Stomach smooth muscle (tissue), 2 donors: ENCODE results near the gene CPSF7.

Source experiments
- H3K27ac ChIP-seq: one replicate; pipeline ENCODE4 v1.7.0; 2013; ENCODE audit warnings: mild to moderate bottlenecking, low read length, inconsistent platforms
- H3K27me3 ChIP-seq, 2 donors: one replicate each; pipeline ENCODE4 v1.7.0; 2013; ENCODE audit warnings: low read length in 2 of 2; ENCODE audit not compliant: insufficient read depth in 2 of 2, control insufficient read depth in 1 of 2
- H3K36me3 ChIP-seq, 2 donors: one replicate each; pipeline ENCODE4 v1.7.0; 2013; ENCODE audit warnings: low read length in 2 of 2; ENCODE audit not compliant: control insufficient read depth in 2 of 2, insufficient read depth in 2 of 2
- H3K4me1 ChIP-seq: one replicate; pipeline ENCODE4 v1.7.0; 2013; ENCODE audit warnings: low read length; ENCODE audit not compliant: control insufficient read depth, insufficient read depth
- H3K4me3 ChIP-seq, 2 donors: one replicate each; pipeline ENCODE4 v1.7.0; 2013; ENCODE audit warnings: low read length in 2 of 2
- H3K9ac ChIP-seq, 2 donors: one replicate each; pipeline ENCODE4 v1.7.0; 2013; ENCODE audit warnings: low read length in 2 of 2, mild to moderate bottlenecking in 1 of 2
- H3K9me3 ChIP-seq, 2 donors: one replicate each; pipeline ENCODE4 v1.7.0; 2013; ENCODE audit warnings: low read length in 2 of 2; ENCODE audit not compliant: control insufficient read depth in 2 of 2
- donor health status: healthy.
- donor health status: Pancreatic carcinoma.

The CPSF7 gene

DNA sequence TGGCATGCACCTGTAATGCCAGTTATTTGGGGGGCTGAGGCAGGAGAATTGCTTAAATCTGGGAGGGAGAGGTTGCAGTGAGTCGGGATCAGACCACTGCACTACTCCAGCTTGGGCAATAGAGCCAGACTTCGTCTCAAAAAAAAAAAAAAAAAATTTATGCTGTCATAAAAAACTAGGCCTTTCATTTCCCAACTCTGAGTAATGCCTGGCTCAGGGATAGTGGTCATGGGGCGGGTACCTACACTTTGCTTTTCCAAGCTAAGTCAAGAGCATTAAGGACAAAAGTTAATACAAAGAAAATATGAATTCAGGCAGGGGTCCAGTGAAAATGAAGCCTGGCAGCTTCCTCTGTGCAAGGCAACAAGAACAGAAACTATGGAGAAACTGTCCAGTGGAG is 16.3 kb downstream of the CPSF7 start:
- no peaks in the 10 kb centered on the region for H3K9me3 ChIP-seq
- H3K36me3 ChIP-seq = peaks cover 73 to 74% of the 10 kb centered on the region in 2 donors
- H3K27ac ChIP-seq = no peak overlapping the region
- H3K9ac ChIP-seq = no peak overlapping the region
- H3K4me3 ChIP-seq = no peak overlapping the region
- H3K4me1 ChIP-seq = no peaks in the 10 kb centered on the region
- no peaks in the 10 kb centered on the region for H3K27me3 ChIP-seq

- Histone ChIP-seq H3K27me3 (no peaks in the 10 kb centered on the region), H3K9me3 (no peaks in the 10 kb centered on the region), H3K4me3 (no peak overlapping the region), H3K9ac (no peak overlapping the region), H3K4me1 (no peaks in the 10 kb centered on the region), H3K36me3 (peaks cover 70 to 77% of the 10 kb centered on the region in 2 donors), H3K27ac (no peak overlapping the region)
These were observed 18.2 kb downstream of the CPSF7 start for GRCh38 chr11:61411589-61411988.

DNA sequence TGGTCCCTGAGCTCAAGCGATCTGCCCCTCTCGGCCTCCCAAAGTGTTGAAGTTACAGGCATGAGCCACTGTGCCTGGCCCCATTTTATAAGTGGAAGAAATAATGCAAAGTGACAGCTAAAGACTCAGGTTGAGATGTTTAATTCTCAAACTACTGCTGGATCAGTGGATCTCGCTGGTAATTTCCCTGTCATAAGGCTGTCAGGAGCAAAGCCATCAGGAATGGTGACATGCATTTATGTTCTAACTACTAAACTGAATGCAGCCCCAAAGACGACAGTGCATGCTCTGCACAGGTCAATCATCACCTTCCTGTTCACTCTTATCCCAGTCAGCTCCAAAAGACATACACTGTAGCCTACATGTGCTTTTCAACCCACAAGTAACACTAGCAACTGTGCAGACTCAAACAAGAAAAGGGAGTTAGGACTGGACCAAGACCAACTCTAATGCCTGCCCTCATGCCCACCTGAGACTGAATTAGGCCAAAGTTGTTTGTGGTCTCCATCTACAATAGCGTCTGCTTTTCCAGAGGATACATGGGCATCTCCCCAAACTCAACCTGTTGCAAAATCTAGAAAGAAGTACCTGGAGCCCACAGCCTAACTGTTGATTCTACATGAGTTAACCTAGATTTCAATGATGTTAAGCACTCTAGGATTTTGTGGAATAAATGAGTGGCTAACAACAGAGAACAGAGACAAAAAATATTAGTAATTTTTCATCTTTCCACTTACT is 22.6 kb downstream of the CPSF7 start:
- Histone ChIP-seq H3K27me3 (no peaks in the 10 kb centered on the region), H3K27ac (no peak overlapping the region), H3K36me3 (peaks cover 71 to 72% of the 10 kb centered on the region in 2 donors)

GRCh38 chr11:61406067-61406466 is 23.7 kb downstream of the CPSF7 start:
- Histone ChIP-seq H3K9me3 (no peaks in the 10 kb centered on the region), H3K9ac (no peak overlapping the region), H3K27ac (no peak overlapping the region), H3K27me3 (no peaks in the 10 kb centered on the region), H3K4me1 (no peaks in the 10 kb centered on the region), H3K36me3 (peaks cover 63 to 66% of the 10 kb centered on the region in 2 donors), H3K4me3 (no peak overlapping the region)

More for the DNA sequence above, 22.6 kb downstream of the CPSF7 start:
- no peaks in the 10 kb centered on the region for H3K9me3 ChIP-seq
- H3K9ac ChIP-seq = no peak overlapping the region
- H3K4me1 ChIP-seq = no peaks in the 10 kb centered on the region
- H3K4me3 ChIP-seq = no peak overlapping the region

- no peaks in the 10 kb centered on the region for H3K27me3 ChIP-seq
- H3K4me3 ChIP-seq = no peak overlapping the region
- H3K36me3 ChIP-seq = peaks cover 49 to 56% of the 10 kb centered on the region in 2 donors
- no peaks in the 10 kb centered on the region for H3K4me1 ChIP-seq
- no peak overlapping the region for H3K27ac ChIP-seq
- no peaks in the 10 kb centered on the region for H3K9me3 ChIP-seq
- H3K9ac ChIP-seq = no peak overlapping the region
These were observed 25.1 kb downstream of the CPSF7 start for GRCh38 chr11:61404641-61405040.

DNA sequence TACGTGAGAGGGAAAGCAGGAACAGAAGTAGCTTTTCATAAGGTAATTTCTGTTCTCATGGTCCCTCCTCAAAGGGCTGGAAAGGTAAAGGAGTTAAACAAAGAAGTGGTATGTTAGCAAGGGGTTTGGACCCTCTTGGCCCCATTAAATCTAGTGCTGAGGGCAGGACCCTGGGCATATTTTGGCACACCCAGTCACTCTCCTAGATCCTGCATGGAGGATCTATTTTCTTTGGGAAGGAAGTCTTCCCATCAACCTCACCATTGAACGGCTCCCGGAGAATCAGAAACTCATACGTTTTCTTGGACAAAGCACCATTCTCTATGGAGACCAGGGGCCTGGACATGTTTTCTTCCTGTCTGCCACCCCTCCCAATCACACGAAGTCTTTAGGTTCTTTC is 25.7 kb downstream of the CPSF7 start:
- no peak overlapping the region for H3K27ac ChIP-seq

GRCh38 chr11:61403658-61404057 is 26.1 kb downstream of the CPSF7 start:
- Histone ChIP-seq H3K9me3 (no peaks in the 10 kb centered on the region), H3K36me3 (peaks cover 47 to 58% of the 10 kb centered on the region in 2 donors), H3K27ac (no peak overlapping the region), H3K9ac (no peak overlapping the region), H3K4me3 (no peak overlapping the region), H3K4me1 (no peaks in the 10 kb centered on the region), H3K27me3 (no peaks in the 10 kb centered on the region)

More for the DNA sequence above, 25.7 kb downstream of the CPSF7 start:
- H3K4me1 ChIP-seq = no peaks in the 10 kb centered on the region
- H3K36me3 ChIP-seq = peaks cover 49 to 56% of the 10 kb centered on the region in 2 donors
- H3K9me3 ChIP-seq = no peaks in the 10 kb centered on the region
- H3K27me3 ChIP-seq = no peaks in the 10 kb centered on the region
- H3K9ac ChIP-seq = no peak overlapping the region
- no peak overlapping the region for H3K4me3 ChIP-seq

DNA sequence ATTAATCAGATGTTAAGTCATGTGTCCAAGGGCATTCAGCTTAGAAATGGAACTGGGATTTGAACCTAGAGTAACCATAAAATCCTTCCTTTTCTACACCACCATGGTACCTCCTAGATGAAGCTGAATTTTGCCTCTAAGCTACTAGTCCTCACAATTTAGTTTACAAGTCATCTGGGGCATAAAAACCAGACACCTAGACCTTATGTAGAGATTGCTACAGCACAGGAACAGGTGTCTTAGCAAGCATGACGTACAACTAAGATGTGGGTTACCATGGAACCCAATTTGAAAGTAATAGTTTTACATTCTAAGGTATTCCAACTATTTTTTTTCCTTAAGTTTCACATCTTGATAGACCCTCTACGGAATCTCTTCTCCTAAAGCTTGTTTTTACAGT is 28.2 kb downstream of the CPSF7 start:
- H3K27ac ChIP-seq = no peak overlapping the region
- H3K27me3 ChIP-seq = no peaks in the 10 kb centered on the region
- H3K4me1 ChIP-seq = no peaks in the 10 kb centered on the region
- H3K9ac ChIP-seq = no peak overlapping the region
- H3K9me3 ChIP-seq = no peaks in the 10 kb centered on the region
- no peak overlapping the region for H3K4me3 ChIP-seq
- H3K36me3 ChIP-seq = peaks cover 38 to 54% of the 10 kb centered on the region in 2 donors

DNA sequence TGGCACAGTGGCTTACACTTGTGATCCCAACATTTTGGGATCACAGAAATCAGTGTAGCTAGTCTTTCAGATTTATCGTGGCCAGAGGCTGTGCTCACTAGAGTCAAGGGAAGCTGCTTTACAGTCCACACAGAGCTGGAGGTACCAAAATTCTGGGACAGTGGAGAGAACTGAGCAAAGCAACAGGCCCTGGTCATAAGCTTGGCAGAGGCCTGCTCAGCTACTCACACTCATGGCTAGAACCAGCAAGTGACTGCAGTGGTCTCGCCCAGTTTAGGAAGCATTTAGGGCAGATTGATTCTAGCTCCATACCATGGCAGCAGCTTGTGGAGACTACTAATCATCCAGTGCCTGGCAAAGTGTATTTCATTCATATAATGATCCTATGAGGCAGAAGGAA is 28.6 kb downstream of the CPSF7 start:
- H3K4me1 ChIP-seq = no peaks in the 10 kb centered on the region
- H3K9ac ChIP-seq = no peak overlapping the region
- H3K9me3 ChIP-seq = no peaks in the 10 kb centered on the region
- no peak overlapping the region for H3K4me3 ChIP-seq
- H3K36me3 ChIP-seq = peaks cover 38 to 52% of the 10 kb centered on the region in 2 donors
- no peak overlapping the region for H3K27ac ChIP-seq
- no peaks in the 10 kb centered on the region for H3K27me3 ChIP-seq

DNA sequence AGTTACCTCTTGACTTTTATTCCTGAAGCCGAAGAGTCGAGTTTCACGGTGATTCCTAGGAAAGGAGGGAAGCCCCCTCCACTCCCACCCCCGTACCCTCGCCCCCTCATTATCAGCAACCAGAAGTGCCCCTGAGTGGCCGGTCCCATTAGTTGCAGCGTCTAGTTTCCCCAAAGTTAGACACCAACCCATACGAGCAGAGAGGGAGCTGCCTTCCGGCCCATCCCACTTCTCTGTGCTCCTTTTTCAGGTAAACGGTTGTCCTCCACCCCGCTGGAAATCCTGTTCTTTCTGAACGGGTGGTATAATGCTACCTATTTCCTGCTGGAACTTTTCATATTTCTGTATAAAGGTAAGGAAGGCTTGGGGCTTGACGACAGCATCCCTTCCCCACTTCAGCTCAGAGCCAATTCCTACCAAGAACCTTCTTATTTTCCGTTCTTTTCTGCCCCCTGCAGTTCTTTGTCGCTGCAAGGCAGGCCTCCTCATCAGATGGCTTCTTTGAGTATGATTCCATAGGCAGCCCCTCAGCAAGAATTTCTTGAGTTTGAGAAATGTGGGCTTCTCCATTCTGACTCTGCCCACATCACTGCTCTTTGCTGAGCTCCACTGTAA is 36.7 kb downstream of the CPSF7 start:
- Histone ChIP-seq H3K9me3 (no peaks in the 10 kb centered on the region), H3K36me3 (peaks cover 8 to 9% of the 10 kb centered on the region in 2 donors), H3K27ac (peak overlapping the region; percentile 73), H3K4me3 (peak overlapping the region; percentile 93 to 95), H3K9ac (peak overlapping the region; percentile 69 to 93), H3K27me3 (no peaks in the 10 kb centered on the region), H3K4me1 (peaks cover 9% of the 10 kb centered on the region)

DNA sequence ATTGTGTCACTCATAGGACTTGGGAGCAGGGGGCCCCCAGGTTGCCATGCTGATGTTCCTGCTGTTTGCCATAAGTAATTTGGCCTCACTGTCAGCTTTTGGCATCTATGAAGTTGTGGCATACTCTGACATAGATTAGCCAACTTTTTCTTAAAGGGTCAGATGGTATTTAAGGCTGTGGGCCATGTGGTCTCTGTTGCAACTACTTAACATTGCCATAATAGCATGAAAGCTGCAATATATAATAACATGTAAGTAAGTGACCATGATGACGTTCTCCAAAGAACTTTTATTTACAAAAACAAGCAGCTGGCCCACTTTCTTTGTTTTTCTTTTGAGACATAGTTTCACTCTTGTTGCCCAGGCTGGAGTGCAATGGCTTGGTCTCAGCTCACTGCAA is 39.6 kb downstream of the CPSF7 start:
- Histone ChIP-seq H3K4me3 (no peak overlapping the region), H3K9ac (no peak overlapping the region), H3K27ac (no peak overlapping the region), H3K9me3 (no peaks in the 10 kb centered on the region), H3K4me1 (peaks cover 9% of the 10 kb centered on the region), H3K27me3 (no peaks in the 10 kb centered on the region), H3K36me3 (peaks cover 0 to 4% of the 10 kb centered on the region in 2 donors)
